ENCODE data around the gene GSG1.

Gene GSG1

DNA sequence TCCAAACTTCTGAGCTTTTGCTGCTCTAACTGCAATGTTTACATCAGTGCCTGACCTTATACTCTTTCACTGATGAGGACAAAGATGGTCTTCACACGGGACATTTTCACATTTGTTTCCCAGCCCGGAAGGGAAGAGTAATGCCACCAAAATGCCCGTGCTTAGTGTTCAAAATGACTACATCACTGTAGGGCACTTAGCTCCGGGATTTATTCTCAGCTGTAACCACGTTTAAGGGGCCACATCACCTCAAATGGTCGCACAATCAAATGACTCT lies 2.9 kb downstream of the GSG1 start:
- Histone ChIP-seq H3K9ac (no peak overlapping the region), H3K36me3 (ENCODE audit: control insufficient read depth, insufficient read depth, low read length) (no peaks in the 10 kb centered on the region), H3K4me3 (ENCODE audit: low read depth, low read length) (peak overlapping the region; percentile 70), H3K27ac (peak overlapping the region; percentile 88), H3K27me3 (ENCODE audit: control insufficient read depth, insufficient read depth, low read length) (no peaks in the 10 kb centered on the region), H3K9me3 (ENCODE audit: control insufficient read depth, low read length) (no peaks in the 10 kb centered on the region), H3K4me2 (ENCODE audit: low read length) (no peak overlapping the region), H3K79me2 (no peaks in the 10 kb centered on the region), H2AFZ (peak overlapping the region; percentile 94), H3K4me1 (peaks cover 20% of the 10 kb centered on the region)
- TF ChIP-seq CTCF (IDR thresholded peaks at IDR 0.05) = no peak

- no peaks in the 10 kb centered on the region for H3K36me3 ChIP-seq (ENCODE audit: control insufficient read depth, insufficient read depth, low read length)
- H3K9me3 ChIP-seq (ENCODE audit: control insufficient read depth, low read length) = no peaks in the 10 kb centered on the region
- H2AFZ ChIP-seq = peak overlapping the region; percentile 94
- H3K9ac ChIP-seq = no peak overlapping the region
- TF ChIP-seq CTCF (IDR thresholded peaks at IDR 0.05) = no peak
- no peaks in the 10 kb centered on the region for H3K79me2 ChIP-seq
- peak overlapping the region; percentile 88 for H3K27ac ChIP-seq
- peaks cover 20% of the 10 kb centered on the region for H3K4me1 ChIP-seq
- H3K4me2 ChIP-seq (ENCODE audit: low read length) = no peak overlapping the region
- H3K27me3 ChIP-seq (ENCODE audit: control insufficient read depth, insufficient read depth, low read length) = no peaks in the 10 kb centered on the region
- no peak overlapping the region for H3K4me3 ChIP-seq (ENCODE audit: low read depth, low read length)
Observed at GRCh38 chr12:13099844-13100604, 3.4 kb downstream of the GSG1 start.

- Histone ChIP-seq H3K79me2 (no peaks in the 10 kb centered on the region), H3K27ac (peak overlapping the region; percentile 88), H3K9me3 (ENCODE audit: control insufficient read depth, low read length) (no peaks in the 10 kb centered on the region), H3K4me3 (ENCODE audit: low read depth, low read length) (no peak overlapping the region), H3K27me3 (ENCODE audit: control insufficient read depth, insufficient read depth, low read length) (no peaks in the 10 kb centered on the region), H3K36me3 (ENCODE audit: control insufficient read depth, insufficient read depth, low read length) (no peaks in the 10 kb centered on the region), H3K9ac (no peak overlapping the region), H3K4me1 (peaks cover 20% of the 10 kb centered on the region), H3K4me2 (ENCODE audit: low read length) (no peak overlapping the region), H2AFZ (no peak overlapping the region)
- no peak for TF ChIP-seq CTCF (IDR thresholded peaks at IDR 0.05)
Observed at GRCh38 chr12:13099066-13099843, 4.2 kb downstream of the GSG1 start.

GRCh38 chr12:13097491-13098011 lies 5.9 kb downstream of the GSG1 start:
- H3K4me3 ChIP-seq (ENCODE audit: low read depth, low read length) = peak overlapping the region; percentile 40
- peaks cover 20% of the 10 kb centered on the region for H3K4me1 ChIP-seq
- H3K9ac ChIP-seq = no peak overlapping the region
- H3K9me3 ChIP-seq (ENCODE audit: control insufficient read depth, low read length) = no peaks in the 10 kb centered on the region
- H3K27ac ChIP-seq = peak overlapping the region; percentile 69
- H3K4me2 ChIP-seq (ENCODE audit: low read length) = peak overlapping the region; percentile 37
- H3K36me3 ChIP-seq (ENCODE audit: control insufficient read depth, insufficient read depth, low read length) = no peaks in the 10 kb centered on the region
- no peaks in the 10 kb centered on the region for H3K79me2 ChIP-seq
- H3K27me3 ChIP-seq (ENCODE audit: control insufficient read depth, insufficient read depth, low read length) = no peaks in the 10 kb centered on the region
- TF ChIP-seq CTCF (IDR thresholded peaks at IDR 0.05) = no peak
- H2AFZ ChIP-seq = peak overlapping the region; percentile 79

Measured in parathyroid adenoma (tissue), 2 donors.